ENCODE measurements around the gene TTC28. TPM values are rescaled to one million over a fixed set of nuclear protein-coding genes. Genes with fewer than 3 reads are reported as not detected.

Gene TTC28
- total RNA-seq, 1 experiment from 2014 or later: 0.12 TPM

- H3K9me3 ChIP-seq (ENCODE audit: control insufficient read depth in 1 of 2, insufficient read depth in 1 of 2, low read depth in 1 of 2, low read length in 2 of 2): no peaks in the 10 kb centered on the region
- H3K9me2 ChIP-seq (ENCODE audit: insufficient read depth): no peaks in the 10 kb centered on the region
- RAD21 ChIA-PET (ENCODE audit: low non-redundant PET in 1 of 2, low total read pairs in 2 of 2, uncharacterized antibody in 2 of 2, unreplicated experiment in 2 of 2): no interaction called here
- H4K20me1 ChIP-seq (ENCODE audit: insufficient read depth): no peaks in the 10 kb centered on the region
- H3K27me3 ChIP-seq (ENCODE audit: insufficient read depth, low read length): peaks cover 51% of the 10 kb centered on the region
- POLR2A ChIA-PET: no interaction called here
- H3K9ac ChIP-seq (ENCODE audit: low read length): no peak overlapping the region
- no peaks in the 10 kb centered on the region for H3K36me3 ChIP-seq (ENCODE audit: control insufficient read depth in 1 of 2, insufficient read depth in 2 of 2, low read length in 2 of 2)
- no peak overlapping the region for H3K4me3 ChIP-seq (replicated peaks in 1 of 2; ENCODE audit: low read depth in 1 of 2, low read length in 2 of 2)
- H3K79me2 ChIP-seq (ENCODE audit: insufficient read depth, low read length): no peaks in the 10 kb centered on the region
- CTCF ChIA-PET: interaction anchor here (1.4 to 5.8 kb wide), 6 partner anchors 10 to 544 kb away, joined by 3 to 47 read pairs (median 8); no protein-coding TSS in a partner anchor
- no peak overlapping the region for H3K4me2 ChIP-seq (ENCODE audit: low read length)
- no peaks in the 10 kb centered on the region for H3K4me1 ChIP-seq (ENCODE audit: control insufficient read depth in 1 of 2, insufficient read depth in 2 of 2, low read length in 2 of 2)
- no peak overlapping the region for H3K27ac ChIP-seq (ENCODE audit: low read depth, low read length)
- no peak overlapping the region for H2AFZ ChIP-seq (ENCODE audit: low read depth, low read length, poor library complexity, severe bottlenecking)
- ATAC-seq (no peak), DNase-seq (ENCODE audit: low read depth, low spot score) (no peak)
- no TSS peak for BruUV-seq (replicated peaks)
- TF ChIP-seq ZNF274 (IDR thresholded peaks at IDR 0.05; ENCODE audit: low read depth, low read length) (no peak), MAX (IDR thresholded peaks at IDR 0.05) (no peak), SIN3A (IDR thresholded peaks at IDR 0.05; ENCODE audit: low read depth) (no peak), ATF3 (IDR thresholded peaks at IDR 0.05) (no peak), TCF7L2 (IDR thresholded peaks at IDR 0.05; ENCODE audit: borderline replicate concordance, extremely low read depth, insufficient read depth, insufficient read length) (no peak), CTCF (IDR thresholded peaks at IDR 0.05 in 2 of 3, conservative IDR thresholded peaks at IDR 0.05 in 1 of 3; ENCODE audit: borderline replicate concordance in 1 of 3, insufficient read depth in 1 of 3, low read depth in 2 of 3, low read length in 2 of 3) (no peak), FOSL1 (IDR thresholded peaks at IDR 0.05; ENCODE audit: low read depth) (no peak)
- intact Hi-C loops (cut with micrococcal nuclease): loop anchor here (5.0 to 10.0 kb wide), 2 partner anchors 389 to 772 kb away; no protein-coding TSS in a partner anchor
These were observed 626.8 kb downstream of the TTC28 start for GRCh38 chr22:28052825-28053269.
